GM19452 (cell line): Measurements from ENCODE around the gene WNT5A.

Source experiments
- ATAC-seq: cut with Tn5 transposase; IDR thresholded peaks from one replicate; pipeline ENCODE4 v1.9.1; 2021; ENCODE audit not compliant: unreplicated experiment

The WNT5A gene

GRCh38 chr3:55486857-55487380, at the start of gene WNT5A:
Gene WNT5A (minus strand): TSS chr3:55487306. CDS start chr3:55486985, 321 bp downstream.
- ATAC-seq, result no peak

GRCh38 chr3:55534876-55535275, 47.8 kb upstream of the WNT5A start:
- ATAC-seq, result no peak

- no peak for ATAC-seq
Observed at GRCh38 chr3:55532806-55533205, 45.7 kb upstream of the WNT5A start.

- ATAC-seq, result no peak
Observed at GRCh38 chr3:55531321-55531720, 44.2 kb upstream of the WNT5A start.

- ATAC-seq, result no peak
Observed at GRCh38 chr3:55527361-55527760, 40.3 kb upstream of the WNT5A start.

- ATAC-seq, result no peak
Observed at GRCh38 chr3:55526332-55527030, 39.4 kb upstream of the WNT5A start.

- no peak for ATAC-seq
Observed at GRCh38 chr3:55525436-55525835, 38.3 kb upstream of the WNT5A start.

GRCh38 chr3:55524565-55525244, 37.6 kb upstream of the WNT5A start:
- no peak for ATAC-seq

- no peak for ATAC-seq
Observed at GRCh38 chr3:55523471-55523870, 36.4 kb upstream of the WNT5A start.

GRCh38 chr3:55521738-55522421, 34.8 kb upstream of the WNT5A start:
- ATAC-seq, result no peak

- no peak for ATAC-seq
Observed at GRCh38 chr3:55521064-55521737, 34.1 kb upstream of the WNT5A start.

- ATAC-seq, result no peak
Observed at GRCh38 chr3:55519019-55519418, 31.9 kb upstream of the WNT5A start.

- no peak for ATAC-seq
Observed at GRCh38 chr3:55518451-55518850, 31.3 kb upstream of the WNT5A start.

GRCh38 chr3:55516392-55517030, 29.4 kb upstream of the WNT5A start:
- ATAC-seq, result no peak

GRCh38 chr3:55515550-55516246, 28.6 kb upstream of the WNT5A start:
- no peak for ATAC-seq

GRCh38 chr3:55514962-55515361, 27.9 kb upstream of the WNT5A start:
- ATAC-seq, result no peak

- ATAC-seq, result no peak
Observed at GRCh38 chr3:55512571-55513343, 25.7 kb upstream of the WNT5A start.

- ATAC-seq, result no peak
Observed at GRCh38 chr3:55511895-55512570, 24.9 kb upstream of the WNT5A start.

GRCh38 chr3:55508335-55508734, 21.2 kb upstream of the WNT5A start:
- ATAC-seq, result no peak
